Endodermal cell (in vitro differentiated cells): ENCODE measurements around the gene CYSTM1. TPM values are rescaled to one million over a fixed set of nuclear protein-coding genes. Genes with fewer than 3 reads are reported as not detected.

Source experiments
- DNase-seq: peaks from one replicate; pipeline ENCODE4 v3.0.0-alpha.2; 2017
- H3K27ac ChIP-seq: 2 replicates; pipeline ENCODE4 v1.5.1; 2013; ENCODE audit warnings: mild to moderate bottlenecking, low read depth, low read length, moderate library complexity
- H3K27me3 ChIP-seq: 2 replicates; pipeline ENCODE4 v1.6.1; 2013; ENCODE audit warnings: mild to moderate bottlenecking, low read length, moderate library complexity; ENCODE audit not compliant: insufficient read depth, control insufficient read depth, poor library complexity, severe bottlenecking
- H3K36me3 ChIP-seq: 2 replicates; pipeline ENCODE4 v1.7.0; 2013; ENCODE audit warnings: mild to moderate bottlenecking, low read length, moderate library complexity; ENCODE audit not compliant: control insufficient read depth, insufficient read depth
- H3K4me1 ChIP-seq: one replicate; pipeline ENCODE4 v1.7.0; 2013; ENCODE audit warnings: low read length; ENCODE audit not compliant: control insufficient read depth, insufficient read depth
- H3K4me3 ChIP-seq: 2 replicates; pipeline ENCODE4 v1.5.1; 2013; ENCODE audit warnings: mild to moderate bottlenecking, low read length, moderate library complexity
- H3K9ac ChIP-seq: 2 replicates; pipeline ENCODE4 v1.6.1; 2013; ENCODE audit warnings: mild to moderate bottlenecking, low read length, moderate library complexity; ENCODE audit not compliant: poor library complexity, severe bottlenecking; ENCODE audit errors: extremely low read depth
- H3K9me3 ChIP-seq: 2 replicates; pipeline ENCODE4 v1.6.1; 2013; ENCODE audit warnings: mild to moderate bottlenecking, low read length, moderate library complexity; ENCODE audit not compliant: control insufficient read depth
- H3K27ac Mint-ChIP-seq: 2 replicates; pipeline ENCODE4 v1.8.0; 2020; ENCODE audit warnings: mixed read lengths
- H3K27me3 Mint-ChIP-seq: 2 replicates; pipeline ENCODE4 v1.8.0; 2021; ENCODE audit warnings: mild to moderate bottlenecking, mixed read lengths; ENCODE audit not compliant: insufficient read depth
- H3K36me3 Mint-ChIP-seq: 2 replicates; pipeline ENCODE4 v1.8.0; 2020; ENCODE audit warnings: low read depth, mixed read lengths
- H3K4me1 Mint-ChIP-seq: 2 replicates; pipeline ENCODE4 v1.8.0; 2020; ENCODE audit warnings: mixed read lengths
- H3K4me3 Mint-ChIP-seq: 2 replicates; pipeline ENCODE4 v1.8.0; 2020; ENCODE audit warnings: mild to moderate bottlenecking, moderate library complexity, mixed read lengths
- H3K9me3 Mint-ChIP-seq: 2 replicates; pipeline ENCODE4 v1.8.0; 2020; ENCODE audit warnings: mild to moderate bottlenecking, mixed read lengths
- WGBS, 2 experiments: methylation state at CpG; one replicate each; pipeline versions ENCODE4 v1.1.5 to v1.1.7; 2013; ENCODE audit warnings: missing lambda C conversion rate in 2 of 2, mixed read lengths in 1 of 2; ENCODE audit not compliant: insufficient coverage in 1 of 2, insufficient read length in 1 of 2; 5-methylcytosine and 5-hydroxymethylcytosine counted together
- total RNA-seq, 2 donors: library from RNA; stranded (reverse); fragmentation: NEBNext Ultra II Directional in 1 of 2; extraction: Animal tissue kit (Norgen Biotek cat#: 25700) in 1 of 2; gene quantifications; 2 replicates in 1 of 2; 3 replicates in 1 of 2; pipeline ENCODE4 v1.2.1, GENCODE V29; 2021
- TF ChIP-seq, protein P1 (sequence below): fragments of 200-600 bp; sonication (generic); conservative IDR thresholded peaks from 2 replicates; pipeline ENCODE4 v1.5.0; 2021; ENCODE audit warnings: antibody characterized with exemption, mild to moderate bottlenecking

Gene CYSTM1
- total RNA-seq, 2 donors from 2014 or later, result 30.7 to 38.1 TPM

DNA sequence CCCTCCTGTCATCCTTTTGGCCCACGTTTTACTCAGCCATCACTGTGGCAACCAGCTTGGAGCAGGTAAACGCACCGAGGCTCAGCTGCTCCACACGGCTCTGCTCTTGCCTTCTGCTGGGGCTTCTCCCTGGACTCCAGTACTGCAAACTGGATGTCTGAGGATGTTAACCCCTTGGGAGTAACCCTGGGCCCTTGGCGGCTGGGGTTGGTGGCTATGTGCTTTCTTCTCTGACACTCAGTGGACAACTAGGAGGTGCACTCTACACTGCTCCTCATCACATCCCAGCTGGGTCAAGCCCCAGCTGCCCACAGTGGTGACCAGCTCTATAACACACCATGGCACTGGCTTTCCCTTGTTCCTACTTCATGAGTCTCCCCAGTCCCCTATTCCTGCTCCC is 12.2 kb upstream of the CYSTM1 start:
- DNase-seq, result no peak
- H3K4me3 ChIP-seq, result no peak overlapping the region
- H3K4me1 Mint-ChIP-seq, result peaks cover 12% of the 10 kb centered on the region
- H3K27me3 ChIP-seq, result no peaks in the 10 kb centered on the region
- peaks cover 13% of the 10 kb centered on the region for H3K27me3 Mint-ChIP-seq
- H3K9me3 ChIP-seq, result no peaks in the 10 kb centered on the region
- no peaks in the 10 kb centered on the region for H3K36me3 ChIP-seq
- no peaks in the 10 kb centered on the region for H3K9me3 Mint-ChIP-seq
- H3K4me3 Mint-ChIP-seq, result no peak overlapping the region
- TF ChIP-seq, protein P1, sequence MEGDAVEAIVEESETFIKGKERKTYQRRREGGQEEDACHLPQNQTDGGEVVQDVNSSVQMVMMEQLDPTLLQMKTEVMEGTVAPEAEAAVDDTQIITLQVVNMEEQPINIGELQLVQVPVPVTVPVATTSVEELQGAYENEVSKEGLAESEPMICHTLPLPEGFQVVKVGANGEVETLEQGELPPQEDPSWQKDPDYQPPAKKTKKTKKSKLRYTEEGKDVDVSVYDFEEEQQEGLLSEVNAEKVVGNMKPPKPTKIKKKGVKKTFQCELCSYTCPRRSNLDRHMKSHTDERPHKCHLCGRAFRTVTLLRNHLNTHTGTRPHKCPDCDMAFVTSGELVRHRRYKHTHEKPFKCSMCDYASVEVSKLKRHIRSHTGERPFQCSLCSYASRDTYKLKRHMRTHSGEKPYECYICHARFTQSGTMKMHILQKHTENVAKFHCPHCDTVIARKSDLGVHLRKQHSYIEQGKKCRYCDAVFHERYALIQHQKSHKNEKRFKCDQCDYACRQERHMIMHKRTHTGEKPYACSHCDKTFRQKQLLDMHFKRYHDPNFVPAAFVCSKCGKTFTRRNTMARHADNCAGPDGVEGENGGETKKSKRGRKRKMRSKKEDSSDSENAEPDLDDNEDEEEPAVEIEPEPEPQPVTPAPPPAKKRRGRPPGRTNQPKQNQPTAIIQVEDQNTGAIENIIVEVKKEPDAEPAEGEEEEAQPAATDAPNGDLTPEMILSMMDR, result no peak
- 84 to 85% methylated on average over 3 to 5 of the region's 5 CpGs for WGBS, 2 experiments
- H3K27ac Mint-ChIP-seq, result no peak overlapping the region
- H3K36me3 Mint-ChIP-seq, result no peaks in the 10 kb centered on the region
- H3K4me1 ChIP-seq, result peaks cover 7% of the 10 kb centered on the region
- H3K9ac ChIP-seq, result no peak overlapping the region
- no peak overlapping the region for H3K27ac ChIP-seq

DNA sequence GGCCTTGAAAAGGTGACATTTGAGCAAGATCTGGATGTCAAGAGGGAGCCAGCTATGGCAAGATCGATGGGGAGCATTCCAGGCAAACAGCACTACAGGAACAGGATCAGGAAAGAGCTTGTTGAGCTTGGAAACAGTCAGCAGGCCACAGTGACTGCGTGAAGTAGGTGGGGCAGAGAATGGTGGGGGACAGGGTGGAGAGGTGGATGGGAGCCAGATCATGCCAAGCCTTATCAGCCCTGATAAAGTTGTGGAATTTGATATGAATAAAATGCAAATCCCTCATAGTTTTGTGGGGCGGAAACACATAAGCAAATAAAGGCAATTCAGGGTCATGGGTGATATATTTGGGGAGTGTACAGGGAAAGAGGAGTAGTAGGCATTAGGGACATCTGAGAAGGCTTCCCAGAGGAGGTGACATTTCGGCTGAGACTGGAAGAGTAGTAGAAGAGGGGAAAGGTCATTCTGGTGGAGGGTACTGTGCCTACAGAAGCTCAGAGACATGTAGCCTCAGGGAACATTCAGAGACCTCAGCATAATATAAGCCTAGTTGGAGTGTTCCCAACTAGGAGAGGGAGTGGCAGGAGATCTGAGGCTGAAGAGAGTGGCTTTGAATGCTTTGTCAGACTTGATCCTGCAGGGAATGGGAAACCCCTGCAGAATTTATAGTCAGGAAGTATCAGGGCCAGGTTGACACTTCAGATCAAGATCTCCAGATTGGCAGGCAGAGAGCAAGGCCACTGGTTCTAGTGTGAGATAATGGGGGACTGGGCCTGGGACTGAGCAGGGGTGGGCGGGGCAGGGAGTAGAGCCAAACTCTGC is 9.7 kb upstream of the CYSTM1 start:
- peak; percentile 44 for DNase-seq
- Histone ChIP-seq H3K4me1 (peaks cover 7% of the 10 kb centered on the region), H3K36me3 (no peaks in the 10 kb centered on the region), H3K9me3 (no peaks in the 10 kb centered on the region), H3K27me3 (no peaks in the 10 kb centered on the region), H3K4me3 (no peak overlapping the region), H3K27ac (no peak overlapping the region), H3K9ac (no peak overlapping the region)
- Mint-ChIP-seq H3K4me3 (no peak overlapping the region), H3K9me3 (no peaks in the 10 kb centered on the region), H3K27ac (no peak overlapping the region), H3K36me3 (no peaks in the 10 kb centered on the region), H3K27me3 (peaks cover 10% of the 10 kb centered on the region), H3K4me1 (peaks cover 12% of the 10 kb centered on the region)
- 80 to 89% methylated on average over 5 of the region's 5 CpGs for WGBS, 2 experiments
- TF ChIP-seq, protein P1, result no peak

DNA sequence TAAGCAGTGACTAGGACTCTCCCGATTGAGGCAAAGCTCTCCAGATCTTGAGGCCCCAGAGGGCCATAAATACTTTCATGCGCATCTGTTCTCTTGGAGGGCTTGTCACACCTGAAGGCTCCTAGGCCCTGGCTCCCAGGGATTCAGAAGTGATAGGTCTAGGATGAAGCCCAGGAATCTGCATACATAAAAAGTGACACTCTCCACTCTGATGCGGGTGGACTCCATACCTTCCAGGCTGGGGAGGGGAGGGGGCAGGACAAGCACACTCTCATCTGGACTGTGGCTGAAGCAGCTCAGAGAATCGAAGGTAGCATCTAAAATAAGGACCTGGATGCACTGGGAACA is 9.1 kb upstream of the CYSTM1 start:
- Mint-ChIP-seq H3K27ac (no peak overlapping the region), H3K27me3 (peaks cover 9% of the 10 kb centered on the region), H3K36me3 (no peaks in the 10 kb centered on the region), H3K4me3 (no peak overlapping the region), H3K9me3 (no peaks in the 10 kb centered on the region), H3K4me1 (peaks cover 12% of the 10 kb centered on the region)
- Histone ChIP-seq H3K27me3 (peaks cover 3% of the 10 kb centered on the region), H3K4me1 (peaks cover 7% of the 10 kb centered on the region), H3K9ac (no peak overlapping the region), H3K4me3 (no peak overlapping the region), H3K36me3 (no peaks in the 10 kb centered on the region), H3K27ac (no peak overlapping the region), H3K9me3 (no peaks in the 10 kb centered on the region)
- WGBS, 2 experiments, result 76 to 85% methylated on average over 3 to 4 of the region's 4 CpGs
- DNase-seq, result no peak
- TF ChIP-seq, protein P1, result no peak
